LNCaP clone FGC (cell line): ENCODE results near the gene GIMAP2.
"Not testable (repeated sequence)": the region's sequence is repeated elsewhere in the genome, so short reads cannot be mapped to it uniquely, and the experiment has no call there.

ENCODE experiments used
- DNase-seq: peaks from one replicate; pipeline ENCODE4 v3.0.0-alpha.2; 2011; ENCODE audit warnings: low read depth
- H3K4me3 ChIP-seq: 2 replicates; pipeline ENCODE4 v1.5.1; 2011; ENCODE audit warnings: mild to moderate bottlenecking, low read depth, low read length, control low read depth
- TF ChIP-seq, protein P1 (sequence below): IDR thresholded peaks from 2 replicates; pipeline ENCODE4 v1.5.1; 2012; ENCODE audit warnings: mild to moderate bottlenecking; ENCODE audit not compliant: control insufficient read depth, insufficient read depth; ENCODE audit errors: extremely low read depth

The GIMAP2 gene

DNA sequence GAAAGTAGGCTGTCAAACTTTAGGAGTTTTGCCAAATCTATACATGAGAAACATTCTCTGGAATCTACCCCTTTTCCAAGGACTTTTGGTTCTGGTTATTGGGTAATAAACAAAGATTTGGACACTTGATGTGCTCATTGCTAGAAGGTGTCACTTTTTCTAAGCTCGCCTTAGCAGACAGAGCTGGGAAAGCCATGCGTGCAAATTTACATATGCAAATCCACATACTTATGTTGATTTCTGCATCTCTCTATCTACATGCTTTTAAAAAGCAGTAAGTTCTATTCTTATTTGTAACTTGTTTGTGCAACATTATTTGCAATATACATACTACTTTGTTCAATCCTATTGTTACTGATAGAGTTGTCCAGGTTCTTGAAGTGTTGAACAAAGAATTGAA lies 30.8 kb upstream of the GIMAP2 start:
- DNase-seq: no peak
- TF ChIP-seq, protein P1, sequence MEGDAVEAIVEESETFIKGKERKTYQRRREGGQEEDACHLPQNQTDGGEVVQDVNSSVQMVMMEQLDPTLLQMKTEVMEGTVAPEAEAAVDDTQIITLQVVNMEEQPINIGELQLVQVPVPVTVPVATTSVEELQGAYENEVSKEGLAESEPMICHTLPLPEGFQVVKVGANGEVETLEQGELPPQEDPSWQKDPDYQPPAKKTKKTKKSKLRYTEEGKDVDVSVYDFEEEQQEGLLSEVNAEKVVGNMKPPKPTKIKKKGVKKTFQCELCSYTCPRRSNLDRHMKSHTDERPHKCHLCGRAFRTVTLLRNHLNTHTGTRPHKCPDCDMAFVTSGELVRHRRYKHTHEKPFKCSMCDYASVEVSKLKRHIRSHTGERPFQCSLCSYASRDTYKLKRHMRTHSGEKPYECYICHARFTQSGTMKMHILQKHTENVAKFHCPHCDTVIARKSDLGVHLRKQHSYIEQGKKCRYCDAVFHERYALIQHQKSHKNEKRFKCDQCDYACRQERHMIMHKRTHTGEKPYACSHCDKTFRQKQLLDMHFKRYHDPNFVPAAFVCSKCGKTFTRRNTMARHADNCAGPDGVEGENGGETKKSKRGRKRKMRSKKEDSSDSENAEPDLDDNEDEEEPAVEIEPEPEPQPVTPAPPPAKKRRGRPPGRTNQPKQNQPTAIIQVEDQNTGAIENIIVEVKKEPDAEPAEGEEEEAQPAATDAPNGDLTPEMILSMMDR: no peak
- H3K4me3 ChIP-seq: no peak overlapping the region

DNA sequence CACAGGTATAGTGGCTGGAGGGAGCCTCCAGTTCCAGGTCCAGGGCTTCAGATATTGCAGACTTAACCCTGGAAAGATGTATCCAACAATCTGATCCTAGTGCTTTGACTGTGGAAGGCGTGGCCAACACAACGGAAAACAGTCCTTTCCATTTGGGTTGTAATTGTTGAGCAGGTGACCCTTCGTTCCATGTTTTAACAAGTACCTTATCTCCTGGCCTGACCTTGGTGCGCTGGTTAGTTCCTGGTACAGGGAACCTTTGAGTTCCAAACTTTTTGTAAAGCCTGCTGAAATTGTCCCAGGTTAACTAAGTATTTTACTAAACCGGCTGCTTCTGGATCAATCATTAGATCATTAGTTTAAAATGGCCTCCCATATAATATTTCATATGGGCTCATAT lies 29.5 kb upstream of the GIMAP2 start:
- TF ChIP-seq, protein P1: no peak
- H3K4me3 ChIP-seq: no peak overlapping the region

DNA sequence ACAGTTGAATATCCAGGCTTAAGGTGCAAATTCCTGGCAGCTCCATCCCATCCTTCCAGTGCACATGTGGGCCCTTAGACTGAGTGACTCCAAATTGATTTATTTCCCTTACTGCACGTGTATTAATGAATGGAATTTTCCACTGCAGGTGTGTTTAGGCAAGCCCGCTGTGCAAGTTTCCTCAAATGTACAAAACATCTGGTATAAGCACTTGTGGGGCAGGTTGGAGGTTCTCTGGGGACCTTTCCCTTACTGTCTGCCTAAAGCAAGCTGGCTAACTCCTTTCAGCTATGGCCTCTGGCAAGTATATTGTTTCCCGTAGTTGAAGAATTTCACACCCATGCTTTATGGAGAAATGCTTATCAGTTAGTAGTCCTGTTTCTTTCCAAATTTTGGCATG lies 28.0 kb upstream of the GIMAP2 start:
- DNase-seq: no peak
- TF ChIP-seq, protein P1: no peak
- H3K4me3 ChIP-seq: no peak overlapping the region

More for the DNA sequence above, 29.5 kb upstream of the GIMAP2 start:
- DNase-seq: no peak

DNA sequence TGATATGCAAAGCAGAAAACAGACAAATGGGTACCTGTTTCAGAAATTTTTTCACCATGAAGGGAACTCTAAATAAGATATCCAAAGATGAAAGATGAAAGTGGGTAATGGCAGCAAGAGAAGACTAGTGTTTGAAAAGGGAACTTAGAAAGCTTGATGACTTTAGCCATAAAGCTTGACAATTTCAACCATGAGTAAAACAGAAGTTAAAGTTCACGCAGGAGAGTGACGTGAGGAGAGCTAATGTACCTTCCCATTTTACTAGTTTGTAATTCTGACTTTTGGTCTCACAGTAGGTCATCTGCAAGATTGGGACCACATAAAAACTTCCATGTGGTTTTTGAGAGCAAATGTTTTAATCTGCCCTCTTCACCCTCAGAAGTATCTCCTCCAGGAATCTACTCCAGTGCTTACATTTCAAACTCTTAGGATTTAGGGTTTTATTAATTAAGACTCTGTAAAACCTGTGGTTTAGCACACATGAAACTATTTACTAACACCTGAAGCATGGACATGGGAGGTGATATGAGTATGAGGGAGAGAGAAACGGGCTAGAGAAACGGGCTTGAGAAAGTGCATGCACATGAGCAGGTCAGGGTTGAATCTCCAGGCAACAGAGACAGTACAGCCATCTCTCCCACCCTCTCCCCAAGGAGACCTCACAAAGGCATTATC lies 24.4 kb upstream of the GIMAP2 start:
- TF ChIP-seq, protein P1: no peak
- no peak for DNase-seq
- no peak overlapping the region for H3K4me3 ChIP-seq

DNA sequence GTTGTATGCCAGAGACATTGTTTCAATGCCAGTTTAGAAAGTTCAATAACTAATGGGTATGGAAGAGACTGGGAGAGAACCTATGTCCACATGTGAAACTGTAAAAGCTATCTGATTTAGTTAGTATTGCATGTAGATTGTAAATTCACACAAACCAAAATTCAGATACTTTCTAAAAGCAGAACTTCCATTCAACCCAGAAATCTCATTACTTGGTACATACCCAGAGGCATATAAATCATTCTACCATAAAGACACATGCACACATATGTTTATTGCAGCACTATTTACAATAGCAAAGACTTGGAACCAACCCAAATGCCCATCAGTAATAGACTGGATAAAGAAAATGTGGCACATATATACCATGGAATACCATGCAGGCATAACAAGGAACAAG lies 22.7 kb upstream of the GIMAP2 start:
- DNase-seq, H3K4me3 ChIP-seq: not testable (repeated sequence)

DNA sequence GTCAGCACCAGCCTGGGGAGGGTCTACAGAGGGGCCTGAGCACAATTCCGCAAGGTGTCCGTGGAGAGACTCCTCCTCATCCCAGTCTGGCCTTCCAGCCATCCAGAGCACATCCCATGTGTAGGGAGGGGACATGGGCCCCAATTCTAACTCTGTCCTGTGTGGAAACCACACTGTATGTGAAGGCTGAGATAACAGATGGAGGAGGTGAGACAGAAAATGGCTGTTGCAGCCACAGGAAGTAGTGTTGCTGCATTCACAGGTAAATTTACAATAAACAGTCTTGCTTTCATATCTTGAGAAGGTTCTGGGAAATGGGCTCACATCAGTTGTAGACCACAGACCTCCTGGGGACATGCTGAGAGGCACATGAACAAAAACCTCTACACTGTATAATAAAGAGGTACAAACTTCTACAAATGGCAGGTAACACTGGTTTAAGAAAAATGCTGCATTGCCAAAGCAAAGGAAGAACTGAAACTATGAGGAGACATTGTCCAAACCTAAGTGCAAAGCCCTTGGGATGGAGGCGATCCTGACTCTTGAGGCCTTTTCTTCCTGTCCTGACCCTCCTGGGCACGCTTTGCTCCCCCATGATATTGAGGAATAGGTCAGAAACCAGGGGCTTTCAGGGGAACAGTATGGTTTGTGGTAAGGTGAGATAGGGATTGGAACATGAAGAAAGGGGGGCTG lies 21.6 kb upstream of the GIMAP2 start:
- H3K4me3 ChIP-seq: no peak overlapping the region
- TF ChIP-seq, protein P1: no peak
- no peak for DNase-seq

DNA sequence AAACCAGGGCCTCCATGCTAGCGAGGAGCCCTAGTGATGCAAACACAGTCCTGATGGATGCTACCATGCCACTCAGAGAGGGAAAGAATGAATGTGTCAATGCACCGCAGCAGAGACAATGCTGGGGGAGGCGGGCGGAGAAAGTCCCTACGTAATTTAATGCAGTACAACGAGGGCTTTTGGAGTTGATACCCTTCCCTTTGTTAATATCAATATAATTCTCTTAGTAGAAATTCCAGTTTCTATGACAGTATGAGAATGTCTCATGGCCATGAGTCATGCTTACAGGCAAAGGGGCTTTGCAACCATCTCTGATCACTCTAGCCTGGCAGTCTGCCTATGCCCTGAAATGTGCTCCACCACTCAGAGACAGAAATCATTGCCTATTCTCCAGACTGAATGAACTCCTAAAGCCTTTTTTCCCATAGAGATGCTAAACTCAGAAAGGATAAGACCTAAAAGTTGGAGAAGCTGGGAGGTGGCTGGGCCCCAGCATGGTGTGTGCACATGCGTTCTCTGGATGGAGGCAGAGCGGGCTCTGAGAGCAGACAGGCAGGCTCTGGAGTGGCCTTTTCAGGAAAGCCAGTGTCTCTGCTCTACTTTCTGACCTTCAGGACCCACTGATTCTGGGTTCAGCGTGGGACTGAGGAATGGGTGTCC lies 20.3 kb upstream of the GIMAP2 start:
- no peak for DNase-seq
- TF ChIP-seq, protein P1: no peak
- no peak overlapping the region for H3K4me3 ChIP-seq
